ENCODE data around the gene ZNF433. TPM values are rescaled to one million over a fixed set of nuclear protein-coding genes. Genes with fewer than 3 reads are reported as not detected.

The ZNF433 gene
- total and polyA plus RNA-seq, 2 experiments from 2014 or later, result 8.2 to 9.5 TPM

GRCh38 chr19:11971041-11971440 is 64.4 kb downstream of the ZNF433 start:
- H3K27me3 ChIP-seq, result no peaks in the 10 kb centered on the region
- no peaks in the 10 kb centered on the region for H3K4me1 ChIP-seq (ENCODE audit: low read depth)
- no peak overlapping the region for H3K4me3 ChIP-seq
- TF ChIP-seq CTCF (IDR thresholded peaks at IDR 0.05; ENCODE audit: low read depth, low read length), result no peak
- no peaks in the 10 kb centered on the region for H3K9me3 ChIP-seq (ENCODE audit: low read depth)
- no peak overlapping the region for H3K27ac ChIP-seq
- H3K36me3 ChIP-seq, result no peaks in the 10 kb centered on the region
- no peak for DNase-seq (ENCODE audit: low read depth in 1 of 2, low spot score in 1 of 2)

- Histone ChIP-seq H3K4me3 (no peak overlapping the region), H3K9me3 (ENCODE audit: low read depth) (no peaks in the 10 kb centered on the region), H3K27ac (no peak overlapping the region), H3K36me3 (no peaks in the 10 kb centered on the region), H3K27me3 (no peaks in the 10 kb centered on the region), H3K4me1 (ENCODE audit: low read depth) (peaks cover 3% of the 10 kb centered on the region)
- no peak for DNase-seq (ENCODE audit: low read depth in 1 of 2, low spot score in 1 of 2)
- TF ChIP-seq CTCF (IDR thresholded peaks at IDR 0.05; ENCODE audit: low read depth, low read length), result no peak
Measured at GRCh38 chr19:11970174-11970573, 65.3 kb downstream of the ZNF433 start.

GRCh38 chr19:11964858-11965645 is 70.4 kb downstream of the ZNF433 start, which contains the start of gene ZNF763:
TSS of gene ZNF763 (plus strand) at chr19:11965040. CDS start at chr19:11965209, 169 bp downstream.
- no peaks in the 10 kb centered on the region for H3K27me3 ChIP-seq
- DNase-seq (ENCODE audit: low read depth in 1 of 2, low spot score in 1 of 2), result peak; percentile 88 to 95

More at GRCh38 chr19:11964858-11965645, 70.4 kb downstream of the ZNF433 start, which contains the start of gene ZNF763:
- no peak for TF ChIP-seq CTCF (IDR thresholded peaks at IDR 0.05; ENCODE audit: low read depth, low read length)
- H3K9me3 ChIP-seq (ENCODE audit: low read depth), result no peaks in the 10 kb centered on the region
- no peaks in the 10 kb centered on the region for H3K36me3 ChIP-seq
- H3K4me1 ChIP-seq (ENCODE audit: low read depth), result peaks cover 3% of the 10 kb centered on the region
- H3K4me3 ChIP-seq, result peak within 1 kb of the TSS; percentile 71
- peak within 1 kb of the TSS; percentile 85 for H3K27ac ChIP-seq

Other genes with a start within 250 kb of the ZNF433 start
- 3.9 and 4.4 TPM in 2 replicates for gene ZNF491, start 237.2 kb downstream of the ZNF433 start, total RNA-seq
- 5.1 and 7.3 TPM in 2 replicates for gene ZNF491, start 237.2 kb downstream of the ZNF433 start, polyA plus RNA-seq
- 5.7 and 15.5 TPM in 2 replicates for gene ZNF440, start 221.4 kb downstream of the ZNF433 start, total RNA-seq
- gene ZNF440, start 221.4 kb downstream of the ZNF433 start, polyA plus RNA-seq, result 5.7 and 7.0 TPM in 2 replicates
- 0.07 and 3.6 TPM in 2 replicates for gene ZNF439, start 187.0 kb downstream of the ZNF433 start, total RNA-seq
- gene ZNF439, start 187.0 kb downstream of the ZNF433 start, polyA plus RNA-seq, result 3.0 TPM in 1 of 2 replicates, not detected in the other
- 19.2 and 25.3 TPM in 2 replicates for gene ZNF69, start 147.9 kb downstream of the ZNF433 start, total RNA-seq
- gene ZNF69, start 147.9 kb downstream of the ZNF433 start, polyA plus RNA-seq, result 12.2 and 13.6 TPM in 2 replicates
- 7.6 and 10.3 TPM in 2 replicates for gene ZNF700, start 110.6 kb downstream of the ZNF433 start, total RNA-seq
- gene ZNF700, start 110.6 kb downstream of the ZNF433 start, polyA plus RNA-seq, result 3.3 and 6.9 TPM in 2 replicates
- 4.2 and 4.6 TPM in 2 replicates for gene ZNF763, start 70.6 kb downstream of the ZNF433 start, total RNA-seq
- gene ZNF763, start 70.6 kb downstream of the ZNF433 start, polyA plus RNA-seq, result 5.2 and 10.0 TPM in 2 replicates
- gene ZNF878, start 17.3 kb upstream of the ZNF433 start, total RNA-seq, result 0.39 TPM in 1 of 2 replicates, not detected in the other
- 1.0 TPM in 1 of 2 replicates, not detected in the other for gene ZNF878, start 17.3 kb upstream of the ZNF433 start, polyA plus RNA-seq
- gene ZNF844, start 29.1 kb upstream of the ZNF433 start, total RNA-seq, result 9.3 and 14.6 TPM in 2 replicates
- gene ZNF844, start 29.1 kb upstream of the ZNF433 start, polyA plus RNA-seq, result 5.8 and 9.1 TPM in 2 replicates
- 6.2 and 7.2 TPM in 2 replicates for gene ZNF20, start 104.7 kb upstream of the ZNF433 start, total RNA-seq
- gene ZNF20, start 104.7 kb upstream of the ZNF433 start, polyA plus RNA-seq, result 2.8 and 3.8 TPM in 2 replicates
- gene ZNF625, start 121.1 kb upstream of the ZNF433 start, total RNA-seq, result 11.5 and 20.6 TPM in 2 replicates
- 3.7 and 10.2 TPM in 2 replicates for gene ZNF625, start 121.1 kb upstream of the ZNF433 start, polyA plus RNA-seq
- gene ZNF136, start 127.4 kb upstream of the ZNF433 start, total RNA-seq, result 5.2 and 22.5 TPM in 2 replicates
- 3.9 and 7.9 TPM in 2 replicates for gene ZNF136, start 127.4 kb upstream of the ZNF433 start, polyA plus RNA-seq

Data from cardiac muscle cell (in vitro differentiated cells and primary cell).